ENCODE measurements around the gene SH3BGRL. TPM values are rescaled to one million over a fixed set of nuclear protein-coding genes. Genes with fewer than 3 reads are reported as not detected.

SH3BGRL gene
- total RNA-seq, 1 donor from 2014 or later, result 73.2 TPM

GRCh38 chrX:81280148-81280547 is 78.2 kb downstream of the SH3BGRL start:
- DNase-seq (ENCODE audit: extremely low spot score, unreplicated experiment), result no peak
- Mint-ChIP-seq H3K36me3 (no peaks in the 10 kb centered on the region), H3K9me3 (peaks cover 10% of the 10 kb centered on the region)

GRCh38 chrX:81286075-81286474 is 84.2 kb downstream of the SH3BGRL start:
- Mint-ChIP-seq H3K4me1 (ENCODE audit: unreplicated experiment) (no peaks in the 10 kb centered on the region), H3K9me3 (peaks cover 16% of the 10 kb centered on the region), H3K4me3 (no peak overlapping the region), H3K27me3 (no peaks in the 10 kb centered on the region), H3K36me3 (peaks cover 8% of the 10 kb centered on the region), H3K27ac (no peak overlapping the region)
- no peak for DNase-seq (ENCODE audit: extremely low spot score, unreplicated experiment)
- no peak for TF ChIP-seq CTCF (conservative IDR thresholded peaks at IDR 0.05)

More at GRCh38 chrX:81280148-81280547, 78.2 kb downstream of the SH3BGRL start:
- peak; percentile 29 for TF ChIP-seq CTCF (conservative IDR thresholded peaks at IDR 0.05)
- no peak overlapping the region for H3K4me3 Mint-ChIP-seq
- no peak overlapping the region for H3K27ac Mint-ChIP-seq
- H3K27me3 Mint-ChIP-seq, result no peaks in the 10 kb centered on the region
- H3K4me1 Mint-ChIP-seq (ENCODE audit: unreplicated experiment), result no peaks in the 10 kb centered on the region

DNA sequence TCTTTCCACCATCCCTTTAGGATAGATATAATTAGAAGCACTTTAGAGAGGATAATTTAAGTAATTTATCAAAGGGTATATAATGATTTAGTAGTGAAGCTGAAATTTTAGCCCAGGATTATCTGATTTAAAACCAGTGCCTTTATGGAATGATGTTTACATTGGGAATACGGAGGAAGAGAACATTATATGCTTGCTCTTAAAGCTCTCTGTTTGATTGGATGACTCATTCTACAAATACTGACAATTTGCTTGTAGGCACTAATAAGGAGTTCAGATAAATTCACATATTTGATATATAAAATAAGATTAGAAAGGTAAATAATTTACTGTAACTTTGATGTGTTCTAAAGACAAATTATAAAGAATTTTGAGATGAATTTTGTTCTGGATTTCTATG is 84.7 kb downstream of the SH3BGRL start:
- H3K36me3 Mint-ChIP-seq, result peaks cover 8% of the 10 kb centered on the region
- H3K4me3 Mint-ChIP-seq, result no peak overlapping the region
- H3K4me1 Mint-ChIP-seq (ENCODE audit: unreplicated experiment), result no peaks in the 10 kb centered on the region
- DNase-seq (ENCODE audit: extremely low spot score, unreplicated experiment), result no peak
- no peaks in the 10 kb centered on the region for H3K27me3 Mint-ChIP-seq
- no peak for TF ChIP-seq CTCF (conservative IDR thresholded peaks at IDR 0.05)
- H3K27ac Mint-ChIP-seq, result no peak overlapping the region
- peaks cover 10% of the 10 kb centered on the region for H3K9me3 Mint-ChIP-seq

DNA sequence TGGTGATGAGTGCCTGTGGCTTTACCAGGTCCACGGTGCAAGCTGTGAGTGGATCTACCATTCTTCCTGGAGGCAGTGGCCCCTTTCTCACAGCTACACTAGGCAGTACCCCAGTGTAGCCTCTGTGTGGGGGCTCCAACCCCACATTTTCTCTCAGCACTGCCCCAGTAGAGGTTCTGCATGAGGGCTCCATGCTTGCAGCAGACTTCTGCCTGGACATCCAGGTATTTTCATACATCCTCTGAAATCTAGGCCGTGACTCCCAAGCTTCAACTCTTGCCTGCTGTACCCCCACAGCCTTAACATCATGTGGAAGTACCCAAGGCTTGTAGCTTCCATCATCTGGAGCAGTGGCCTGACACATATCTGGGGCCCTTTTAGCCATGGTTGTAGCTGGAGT is 90.1 kb downstream of the SH3BGRL start:
- no peak for TF ChIP-seq CTCF (conservative IDR thresholded peaks at IDR 0.05)
- no peaks in the 10 kb centered on the region for H3K4me1 Mint-ChIP-seq (ENCODE audit: unreplicated experiment)
- H3K9me3 Mint-ChIP-seq, result peaks cover 18% of the 10 kb centered on the region

DNA sequence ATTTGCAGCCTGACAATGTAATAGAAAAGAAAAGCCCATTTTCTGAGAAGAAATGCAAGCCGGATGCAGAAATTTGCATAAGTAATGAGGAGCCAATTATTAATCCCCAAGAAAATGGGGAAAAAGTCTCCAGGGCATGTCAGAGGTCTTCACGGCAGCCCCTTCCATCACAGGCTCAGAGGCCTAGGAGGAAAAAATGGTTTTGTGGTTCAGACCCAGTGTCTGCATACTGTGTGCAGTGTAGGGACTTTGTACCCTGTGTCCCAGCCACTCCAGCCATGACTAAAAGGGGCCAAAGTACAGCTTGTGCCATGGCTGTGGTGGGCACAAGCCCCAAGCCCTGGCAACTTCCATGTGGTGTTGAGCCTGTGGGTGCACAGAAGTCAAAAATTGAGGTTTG is 92.2 kb downstream of the SH3BGRL start:
- H3K4me3 Mint-ChIP-seq, result no peak overlapping the region
- H3K27ac Mint-ChIP-seq, result no peak overlapping the region
- TF ChIP-seq CTCF (conservative IDR thresholded peaks at IDR 0.05), result no peak
- peaks cover 18% of the 10 kb centered on the region for H3K9me3 Mint-ChIP-seq
- H3K36me3 Mint-ChIP-seq, result peaks cover 28% of the 10 kb centered on the region
- H3K27me3 Mint-ChIP-seq, result no peaks in the 10 kb centered on the region
- H3K4me1 Mint-ChIP-seq (ENCODE audit: unreplicated experiment), result no peaks in the 10 kb centered on the region
- no peak for DNase-seq (ENCODE audit: extremely low spot score, unreplicated experiment)

More for the DNA sequence above, 90.1 kb downstream of the SH3BGRL start:
- Mint-ChIP-seq H3K36me3 (peaks cover 29% of the 10 kb centered on the region), H3K27me3 (no peaks in the 10 kb centered on the region), H3K27ac (no peak overlapping the region), H3K4me3 (no peak overlapping the region)
- no peak for DNase-seq (ENCODE audit: extremely low spot score, unreplicated experiment)

DNA sequence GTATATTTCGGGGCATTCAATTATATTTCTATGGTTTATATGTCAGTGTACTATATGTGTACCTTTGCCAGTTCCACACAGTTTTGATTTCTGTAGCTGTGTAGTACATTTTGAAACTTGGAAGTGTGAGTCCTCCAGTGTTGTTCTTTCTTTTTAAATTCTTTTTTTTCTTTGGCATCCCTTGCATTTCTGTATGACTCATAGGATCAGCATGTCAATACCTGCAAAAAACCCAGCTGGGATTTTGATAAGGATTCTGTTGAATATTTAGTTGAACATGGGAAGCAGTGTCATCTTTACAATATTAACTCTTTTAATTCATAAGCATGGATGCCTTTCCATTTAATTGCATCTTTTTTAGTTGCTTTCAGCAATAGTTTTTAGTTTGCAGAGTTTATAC is 100.0 kb downstream of the SH3BGRL start:
- no peaks in the 10 kb centered on the region for H3K27me3 Mint-ChIP-seq
- no peaks in the 10 kb centered on the region for H3K4me1 Mint-ChIP-seq (ENCODE audit: unreplicated experiment)
- no peaks in the 10 kb centered on the region for H3K9me3 Mint-ChIP-seq
- no peak for TF ChIP-seq CTCF (conservative IDR thresholded peaks at IDR 0.05)
- H3K4me3 Mint-ChIP-seq, result no peak overlapping the region
- H3K36me3 Mint-ChIP-seq, result no peaks in the 10 kb centered on the region
- H3K27ac Mint-ChIP-seq, result no peak overlapping the region
- DNase-seq (ENCODE audit: extremely low spot score, unreplicated experiment), result no peak

Measured in type B pancreatic cell (in vitro differentiated cells).